Stimulated activated naive CD8-positive, alpha-beta T cell treated with anti-CD3 and anti-CD28 coated beads, Interleukin-15, Interleukin-2, amounts not matched to agents 100 ng/mL and 50 ng/mL, for 24 hours (primary cell): ENCODE data around the gene SLC6A18.

ENCODE experiments used
- H3K27ac Mint-ChIP-seq: one replicate; pipeline ENCODE4 v1.8.0; 2021; ENCODE audit warnings: mild to moderate bottlenecking, mixed read lengths
- H3K27me3 Mint-ChIP-seq: one replicate; pipeline ENCODE4 v1.8.0; 2021; ENCODE audit warnings: mixed read lengths
- H3K36me3 Mint-ChIP-seq: one replicate; pipeline ENCODE4 v1.8.0; 2021; ENCODE audit warnings: low read depth, mixed read lengths
- H3K4me1 Mint-ChIP-seq: one replicate; pipeline ENCODE4 v1.8.0; 2021; ENCODE audit warnings: low read depth, mixed read lengths
- H3K4me3 Mint-ChIP-seq: one replicate; pipeline ENCODE4 v1.8.0; 2021; ENCODE audit warnings: mild to moderate bottlenecking, mixed read lengths
- H3K9me3 Mint-ChIP-seq: one replicate; pipeline ENCODE4 v1.8.0; 2021; ENCODE audit warnings: mixed read lengths

SLC6A18 gene

DNA sequence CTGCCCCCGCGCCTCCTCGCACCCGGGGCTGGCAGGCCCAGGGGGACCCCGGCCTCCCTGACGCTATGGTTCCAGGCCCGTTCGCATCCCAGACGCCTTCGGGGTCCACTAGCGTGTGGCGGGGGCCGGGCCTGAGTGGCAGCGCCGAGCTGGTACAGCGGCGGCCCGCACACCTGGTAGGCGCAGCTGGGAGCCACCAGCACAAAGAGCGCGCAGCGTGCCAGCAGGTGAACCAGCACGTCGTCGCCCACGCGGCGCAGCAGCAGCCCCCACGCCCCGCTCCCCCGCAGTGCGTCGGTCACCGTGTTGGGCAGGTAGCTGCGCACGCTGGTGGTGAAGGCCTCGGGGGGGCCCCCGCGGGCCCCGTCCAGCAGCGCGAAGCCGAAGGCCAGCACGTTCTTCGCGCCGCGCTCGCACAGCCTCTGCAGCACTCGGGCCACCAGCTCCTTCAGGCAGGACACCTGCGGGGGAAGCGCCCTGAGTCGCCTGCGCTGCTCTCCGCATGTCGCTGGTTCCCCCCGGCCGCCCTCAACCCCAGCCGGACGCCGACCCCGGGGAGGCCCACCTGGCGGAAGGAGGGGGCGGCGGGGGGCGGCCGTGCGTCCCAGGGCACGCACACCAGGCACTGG lies 69.1 kb downstream of the SLC6A18 start:
- H3K27me3 Mint-ChIP-seq = no peaks in the 10 kb centered on the region
- H3K27ac Mint-ChIP-seq = no peak overlapping the region
- H3K36me3 Mint-ChIP-seq = no peaks in the 10 kb centered on the region
- peak overlapping the region; percentile 41 for H3K4me3 Mint-ChIP-seq
- H3K4me1 Mint-ChIP-seq = peaks cover 14% of the 10 kb centered on the region
- H3K9me3 Mint-ChIP-seq = no peaks in the 10 kb centered on the region

DNA sequence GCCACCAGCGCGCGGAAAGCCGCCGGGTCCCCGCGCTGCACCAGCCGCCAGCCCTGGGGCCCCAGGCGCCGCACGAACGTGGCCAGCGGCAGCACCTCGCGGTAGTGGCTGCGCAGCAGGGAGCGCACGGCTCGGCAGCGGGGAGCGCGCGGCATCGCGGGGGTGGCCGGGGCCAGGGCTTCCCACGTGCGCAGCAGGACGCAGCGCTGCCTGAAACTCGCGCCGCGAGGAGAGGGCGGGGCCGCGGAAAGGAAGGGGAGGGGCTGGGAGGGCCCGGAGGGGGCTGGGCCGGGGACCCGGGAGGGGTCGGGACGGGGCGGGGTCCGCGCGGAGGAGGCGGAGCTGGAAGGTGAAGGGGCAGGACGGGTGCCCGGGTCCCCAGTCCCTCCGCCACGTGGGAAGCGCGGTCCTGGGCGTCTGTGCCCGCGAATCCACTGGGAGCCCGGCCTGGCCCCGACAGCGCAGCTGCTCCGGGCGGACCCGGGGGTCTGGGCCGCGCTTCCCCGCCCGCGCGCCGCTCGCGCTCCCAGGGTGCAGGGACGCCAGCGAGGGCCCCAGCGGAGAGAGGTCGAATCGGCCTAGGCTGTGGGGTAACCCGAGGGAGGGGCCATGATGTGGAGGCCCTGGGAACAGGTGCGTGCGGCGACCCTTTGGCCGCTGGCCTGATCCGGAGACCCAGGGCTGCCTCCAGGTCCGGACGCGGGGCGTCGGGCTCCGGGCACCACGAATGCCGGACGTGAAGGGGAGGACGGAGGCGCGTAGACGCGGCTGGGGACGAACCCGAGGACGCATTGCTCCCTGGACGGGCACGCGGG lies 69.9 kb downstream of the SLC6A18 start, which contains the start of gene TERT:
TERT (minus strand) TSS at position 234 of the 815 bp plus-strand sequence; CDS start at position 155, 79 bp downstream.
- H3K36me3 Mint-ChIP-seq = no peaks in the 10 kb centered on the region

DNA sequence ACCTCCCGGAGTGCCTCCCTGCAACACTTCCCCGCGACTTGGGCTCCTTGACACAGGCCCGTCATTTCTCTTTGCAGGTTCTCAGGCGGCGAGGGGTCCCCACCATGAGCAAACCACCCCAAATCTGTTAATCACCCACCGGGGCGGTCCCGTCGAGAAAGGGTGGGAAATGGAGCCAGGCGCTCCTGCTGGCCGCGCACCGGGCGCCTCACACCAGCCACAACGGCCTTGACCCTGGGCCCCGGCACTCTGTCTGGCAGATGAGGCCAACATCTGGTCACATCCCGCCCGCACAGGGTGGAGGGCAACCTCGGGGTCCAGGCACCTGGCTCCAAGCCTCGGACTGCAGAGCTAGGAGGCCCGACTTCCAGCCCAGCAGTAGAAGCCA lies 70.5 kb downstream of the SLC6A18 start:
- no peaks in the 10 kb centered on the region for H3K27me3 Mint-ChIP-seq
- no peak overlapping the region for H3K27ac Mint-ChIP-seq
- no peaks in the 10 kb centered on the region for H3K9me3 Mint-ChIP-seq
- peaks cover 14% of the 10 kb centered on the region for H3K4me1 Mint-ChIP-seq
- H3K36me3 Mint-ChIP-seq = no peaks in the 10 kb centered on the region
- peak overlapping the region; percentile 59 for H3K4me3 Mint-ChIP-seq

More for the DNA sequence above, 69.9 kb downstream of the SLC6A18 start, which contains the start of gene TERT:
- H3K27me3 Mint-ChIP-seq = no peaks in the 10 kb centered on the region
- H3K4me3 Mint-ChIP-seq = peak within 1 kb of the TSS; percentile 59
- peaks cover 14% of the 10 kb centered on the region for H3K4me1 Mint-ChIP-seq
- no peak within 1 kb of the TSS for H3K27ac Mint-ChIP-seq
- H3K9me3 Mint-ChIP-seq = no peaks in the 10 kb centered on the region
